ENCODE results near the gene ACTL7B.

GRCh38 chr9:108883085-108883484, 27.3 kb upstream of the ACTL7B start:
- TF ChIP-seq, protein P1, sequence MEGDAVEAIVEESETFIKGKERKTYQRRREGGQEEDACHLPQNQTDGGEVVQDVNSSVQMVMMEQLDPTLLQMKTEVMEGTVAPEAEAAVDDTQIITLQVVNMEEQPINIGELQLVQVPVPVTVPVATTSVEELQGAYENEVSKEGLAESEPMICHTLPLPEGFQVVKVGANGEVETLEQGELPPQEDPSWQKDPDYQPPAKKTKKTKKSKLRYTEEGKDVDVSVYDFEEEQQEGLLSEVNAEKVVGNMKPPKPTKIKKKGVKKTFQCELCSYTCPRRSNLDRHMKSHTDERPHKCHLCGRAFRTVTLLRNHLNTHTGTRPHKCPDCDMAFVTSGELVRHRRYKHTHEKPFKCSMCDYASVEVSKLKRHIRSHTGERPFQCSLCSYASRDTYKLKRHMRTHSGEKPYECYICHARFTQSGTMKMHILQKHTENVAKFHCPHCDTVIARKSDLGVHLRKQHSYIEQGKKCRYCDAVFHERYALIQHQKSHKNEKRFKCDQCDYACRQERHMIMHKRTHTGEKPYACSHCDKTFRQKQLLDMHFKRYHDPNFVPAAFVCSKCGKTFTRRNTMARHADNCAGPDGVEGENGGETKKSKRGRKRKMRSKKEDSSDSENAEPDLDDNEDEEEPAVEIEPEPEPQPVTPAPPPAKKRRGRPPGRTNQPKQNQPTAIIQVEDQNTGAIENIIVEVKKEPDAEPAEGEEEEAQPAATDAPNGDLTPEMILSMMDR (IDR thresholded peaks at IDR 0.05): no peak
- no peak for TF ChIP-seq POLR2A (IDR thresholded peaks at IDR 0.05)

Measured in body of pancreas (tissue), 4 donors.